PFSK-1 (cell line): ENCODE data around the gene ATP2B2.

Experiments used
- FOXP2 ChIP-seq: optimal IDR thresholded peaks from 2 replicates; pipeline ENCODE3; 2011; ENCODE audit warnings: borderline replicate concordance, control low read depth, inconsistent platforms; ENCODE audit not compliant: insufficient read depth; ENCODE audit errors: extremely low read length, extremely low read depth
- POLR2AphosphoS5 ChIP-seq: IDR thresholded peaks from 2 replicates; pipeline ENCODE4 v1.6.1; 2012; ENCODE audit warnings: low read depth, mild to moderate bottlenecking, control low read depth, low read length, moderate library complexity
- SIN3A ChIP-seq: IDR thresholded peaks from 2 replicates; pipeline ENCODE4 v1.6.1; 2012; ENCODE audit warnings: mild to moderate bottlenecking, low read length, moderate library complexity, borderline replicate concordance; ENCODE audit not compliant: insufficient read depth
- TAF1 ChIP-seq: IDR thresholded peaks from 2 replicates; pipeline ENCODE4 v1.6.1; 2012; ENCODE audit warnings: low read length, control low read depth, borderline replicate concordance; ENCODE audit not compliant: insufficient read depth
- TF ChIP-seq, protein P1 (sequence below), 2 experiments: IDR thresholded peaks; 2 replicates each; pipeline versions ENCODE4 v1.6.1 to v1.8.0; 2011 to 2012; ENCODE audit warnings: low read depth in 2 of 2, low read length in 2 of 2, control low read depth in 1 of 2, inconsistent platforms in 1 of 2, mild to moderate bottlenecking in 1 of 2, moderate library complexity in 1 of 2; ENCODE audit not compliant: insufficient read depth in 1 of 2

ATP2B2 gene

GRCh38 chr3:10312391-10312790, 193.0 kb downstream of the ATP2B2 start:
- TF ChIP-seq FOXP2 (no peak), POLR2AphosphoS5 (no peak), SIN3A (no peak), TAF1 (no peak)
- TF ChIP-seq, protein P1, sequence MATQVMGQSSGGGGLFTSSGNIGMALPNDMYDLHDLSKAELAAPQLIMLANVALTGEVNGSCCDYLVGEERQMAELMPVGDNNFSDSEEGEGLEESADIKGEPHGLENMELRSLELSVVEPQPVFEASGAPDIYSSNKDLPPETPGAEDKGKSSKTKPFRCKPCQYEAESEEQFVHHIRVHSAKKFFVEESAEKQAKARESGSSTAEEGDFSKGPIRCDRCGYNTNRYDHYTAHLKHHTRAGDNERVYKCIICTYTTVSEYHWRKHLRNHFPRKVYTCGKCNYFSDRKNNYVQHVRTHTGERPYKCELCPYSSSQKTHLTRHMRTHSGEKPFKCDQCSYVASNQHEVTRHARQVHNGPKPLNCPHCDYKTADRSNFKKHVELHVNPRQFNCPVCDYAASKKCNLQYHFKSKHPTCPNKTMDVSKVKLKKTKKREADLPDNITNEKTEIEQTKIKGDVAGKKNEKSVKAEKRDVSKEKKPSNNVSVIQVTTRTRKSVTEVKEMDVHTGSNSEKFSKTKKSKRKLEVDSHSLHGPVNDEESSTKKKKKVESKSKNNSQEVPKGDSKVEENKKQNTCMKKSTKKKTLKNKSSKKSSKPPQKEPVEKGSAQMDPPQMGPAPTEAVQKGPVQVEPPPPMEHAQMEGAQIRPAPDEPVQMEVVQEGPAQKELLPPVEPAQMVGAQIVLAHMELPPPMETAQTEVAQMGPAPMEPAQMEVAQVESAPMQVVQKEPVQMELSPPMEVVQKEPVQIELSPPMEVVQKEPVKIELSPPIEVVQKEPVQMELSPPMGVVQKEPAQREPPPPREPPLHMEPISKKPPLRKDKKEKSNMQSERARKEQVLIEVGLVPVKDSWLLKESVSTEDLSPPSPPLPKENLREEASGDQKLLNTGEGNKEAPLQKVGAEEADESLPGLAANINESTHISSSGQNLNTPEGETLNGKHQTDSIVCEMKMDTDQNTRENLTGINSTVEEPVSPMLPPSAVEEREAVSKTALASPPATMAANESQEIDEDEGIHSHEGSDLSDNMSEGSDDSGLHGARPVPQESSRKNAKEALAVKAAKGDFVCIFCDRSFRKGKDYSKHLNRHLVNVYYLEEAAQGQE (IDR thresholded peaks at IDR 0.05; ENCODE audit: insufficient read depth in 1 of 2, low read depth in 2 of 2, low read length in 2 of 2) = no peak

DNA sequence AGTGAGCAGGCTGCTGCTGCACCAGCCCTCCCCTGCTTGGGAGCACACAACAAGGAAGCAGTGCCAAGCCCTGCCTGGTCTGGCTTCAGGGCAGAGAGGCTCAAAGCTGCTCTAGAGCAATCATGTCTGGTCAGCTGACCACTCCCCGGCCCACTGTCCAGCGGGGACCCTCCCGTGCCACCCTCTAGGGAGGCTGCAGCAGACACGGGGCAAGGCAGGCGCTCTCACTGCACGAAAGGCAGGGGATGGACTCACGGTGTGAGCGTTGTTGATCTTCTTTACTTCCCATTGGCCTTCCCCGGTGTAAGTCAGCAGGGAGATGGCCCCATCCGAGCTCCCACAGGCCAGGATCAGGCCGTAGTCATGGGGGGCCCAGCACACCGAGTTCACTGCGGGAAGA, 193.7 kb downstream of the ATP2B2 start:
- TF ChIP-seq SIN3A (no peak), POLR2AphosphoS5 (no peak), FOXP2 (no peak), TAF1 (no peak)
- TF ChIP-seq, protein P1 (IDR thresholded peaks at IDR 0.05; ENCODE audit: insufficient read depth in 1 of 2, low read depth in 2 of 2, low read length in 2 of 2) = no peak

DNA sequence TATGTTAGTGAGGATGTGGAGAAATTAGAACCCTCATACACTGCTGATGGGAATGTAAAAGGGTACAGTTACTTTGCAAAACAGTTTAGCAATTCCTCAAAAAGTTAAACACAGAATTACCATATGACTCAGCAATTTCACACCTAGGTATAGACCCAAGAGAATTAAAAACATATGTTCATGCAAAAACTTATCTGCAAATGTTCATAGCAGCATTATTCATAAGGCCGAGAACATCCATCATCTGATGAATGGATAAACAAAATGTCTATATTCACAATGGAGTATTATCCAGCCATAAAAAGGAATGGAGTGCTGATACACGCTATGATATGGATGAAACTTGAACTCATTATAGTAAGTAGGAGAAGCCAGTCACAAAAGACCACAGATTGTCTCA, 194.8 kb downstream of the ATP2B2 start:
- TF ChIP-seq FOXP2 (no peak), SIN3A (no peak), TAF1 (no peak), POLR2AphosphoS5 (no peak)
- TF ChIP-seq, protein P1 (IDR thresholded peaks at IDR 0.05; ENCODE audit: insufficient read depth in 1 of 2, low read depth in 2 of 2, low read length in 2 of 2) = no peak

DNA sequence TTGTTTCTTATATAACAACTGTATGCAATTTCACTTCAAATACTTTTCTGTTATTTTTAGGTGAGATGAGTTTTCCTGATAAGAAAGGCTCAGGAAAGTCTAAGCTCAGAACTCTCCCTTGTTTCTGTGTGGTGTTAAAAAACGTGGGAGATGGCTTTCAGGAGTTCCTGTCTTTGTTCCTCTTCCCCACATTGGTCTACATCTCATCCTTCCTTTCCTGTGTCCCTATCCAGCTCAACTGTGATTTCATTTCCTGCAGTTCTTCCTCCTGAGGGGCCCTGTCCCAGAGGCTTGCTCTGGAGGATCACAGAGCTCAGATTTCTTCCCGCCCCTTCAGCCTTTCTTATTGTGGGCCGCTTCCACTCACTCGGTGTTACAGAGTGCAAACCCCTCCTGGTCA, 195.7 kb downstream of the ATP2B2 start:
- TF ChIP-seq POLR2AphosphoS5 (no peak), SIN3A (no peak), TAF1 (no peak)
- TF ChIP-seq, protein P1 (IDR thresholded peaks at IDR 0.05; ENCODE audit: insufficient read depth in 1 of 2, low read depth in 2 of 2, low read length in 2 of 2) = no peak

GRCh38 chr3:10308678-10309077, 196.7 kb downstream of the ATP2B2 start:
- no peak for TF ChIP-seq FOXP2
- TF ChIP-seq POLR2AphosphoS5 = no peak
- TF ChIP-seq, protein P1 (IDR thresholded peaks at IDR 0.05; ENCODE audit: insufficient read depth in 1 of 2, low read depth in 2 of 2, low read length in 2 of 2) = no peak
- no peak for TF ChIP-seq SIN3A
- TF ChIP-seq TAF1 = no peak
